GM18499 (cell line): ENCODE measurements around the gene FAM174A.
"Not testable (repeated sequence)": the region's sequence is repeated elsewhere in the genome, so short reads cannot be mapped to it uniquely, and the experiment has no call there.

ENCODE experiments used
- ATAC-seq: cut with Tn5 transposase; IDR thresholded peaks from one replicate; pipeline ENCODE4 v1.9.1; 2021; ENCODE audit warnings: moderate number of reproducible peaks; ENCODE audit not compliant: insufficient read depth, unreplicated experiment

Gene FAM174A

GRCh38 chr5:100574716-100575115 lies 39.5 kb downstream of the FAM174A start:
- no peak for ATAC-seq

- no peak for ATAC-seq
Measured at GRCh38 chr5:100575815-100576214, 40.6 kb downstream of the FAM174A start.

GRCh38 chr5:100576217-100576751 lies 41.1 kb downstream of the FAM174A start:
- no peak for ATAC-seq

- ATAC-seq, result no peak
Measured at GRCh38 chr5:100577506-100577905, 42.3 kb downstream of the FAM174A start.

- peak; percentile 95 for ATAC-seq
Measured at GRCh38 chr5:100584069-100584468, 48.9 kb downstream of the FAM174A start.

GRCh38 chr5:100584889-100585288 lies 49.7 kb downstream of the FAM174A start:
- ATAC-seq, result no peak

- no peak for ATAC-seq
Measured at GRCh38 chr5:100590867-100591266, 55.7 kb downstream of the FAM174A start.

GRCh38 chr5:100595152-100595811 lies 60.1 kb downstream of the FAM174A start:
- no peak for ATAC-seq

- ATAC-seq, result no peak
Measured at GRCh38 chr5:100595812-100596173, 60.6 kb downstream of the FAM174A start.

- ATAC-seq, result no peak
Measured at GRCh38 chr5:100598446-100598845, 63.3 kb downstream of the FAM174A start.

GRCh38 chr5:100600298-100600994 lies 65.3 kb downstream of the FAM174A start:
- ATAC-seq, result no peak

GRCh38 chr5:100603141-100603540 lies 68.0 kb downstream of the FAM174A start:
- ATAC-seq, result no peak

GRCh38 chr5:100604021-100604420 lies 68.8 kb downstream of the FAM174A start:
- not testable (repeated sequence) for ATAC-seq

- no peak for ATAC-seq
Measured at GRCh38 chr5:100609594-100609993, 74.4 kb downstream of the FAM174A start.

GRCh38 chr5:100614308-100614707 lies 79.1 kb downstream of the FAM174A start:
- no peak for ATAC-seq

GRCh38 chr5:100615362-100615761 lies 80.2 kb downstream of the FAM174A start:
- ATAC-seq, result no peak

- no peak for ATAC-seq
Measured at GRCh38 chr5:100616291-100616690, 81.1 kb downstream of the FAM174A start.

GRCh38 chr5:100616981-100617380 lies 81.8 kb downstream of the FAM174A start:
- ATAC-seq, result no peak

- peak; percentile 66 for ATAC-seq
Measured at GRCh38 chr5:100623719-100624118, 88.5 kb downstream of the FAM174A start.

GRCh38 chr5:100634937-100635534 lies 99.9 kb downstream of the FAM174A start:
- no peak for ATAC-seq
